Endothelial cell (in vitro differentiated cells): Measurements from ENCODE around the gene PTPRN2. TPM values are rescaled to one million over a fixed set of nuclear protein-coding genes. Genes with fewer than 3 reads are reported as not detected.

Experiments used
- DNase-seq: peaks from one replicate; pipeline ENCODE4 v3.0.0; 2021; ENCODE audit warnings: low spot score
- H3K27ac Mint-ChIP-seq: one replicate; pipeline ENCODE4 v1.8.0; 2021; ENCODE audit warnings: mixed read lengths, inconsistent platforms; ENCODE audit not compliant: unreplicated experiment
- H3K27me3 Mint-ChIP-seq: one replicate; pipeline ENCODE4 v1.8.0; 2021; ENCODE audit warnings: mild to moderate bottlenecking, moderate library complexity, mixed read lengths, inconsistent platforms; ENCODE audit not compliant: unreplicated experiment
- H3K36me3 Mint-ChIP-seq: one replicate; pipeline ENCODE4 v1.8.0; 2021; ENCODE audit warnings: mild to moderate bottlenecking, low read depth, mixed read lengths, inconsistent platforms; ENCODE audit not compliant: unreplicated experiment
- H3K4me1 Mint-ChIP-seq: one replicate; pipeline ENCODE4 v1.8.0; 2021; ENCODE audit warnings: mild to moderate bottlenecking, mixed read lengths, inconsistent platforms; ENCODE audit not compliant: unreplicated experiment
- H3K4me3 Mint-ChIP-seq: one replicate; pipeline ENCODE4 v1.8.0; 2021; ENCODE audit warnings: mild to moderate bottlenecking, mixed read lengths, inconsistent platforms; ENCODE audit not compliant: unreplicated experiment
- H3K9me3 Mint-ChIP-seq: one replicate; pipeline ENCODE4 v1.8.0; 2021; ENCODE audit warnings: mixed read lengths, inconsistent platforms; ENCODE audit not compliant: unreplicated experiment
- total RNA-seq: library from RNA; stranded (reverse); fragmentation: NEBNext Ultra II Directional; extraction: Animal tissue kit (Norgen Biotek cat#: 25700); gene quantifications from one replicate; pipeline ENCODE4 v1.2.1, GENCODE V29; 2021; ENCODE audit not compliant: unreplicated experiment
- TF ChIP-seq, protein P1 (sequence below): fragments of 200-600 bp; sonication (generic); IDR thresholded peaks from one replicate; pipeline ENCODE4 v1.5.0; 2021; ENCODE audit warnings: antibody characterized with exemption; ENCODE audit not compliant: unreplicated experiment

The PTPRN2 gene
- total RNA-seq, 1 donor from 2014 or later = 0.18 TPM

DNA sequence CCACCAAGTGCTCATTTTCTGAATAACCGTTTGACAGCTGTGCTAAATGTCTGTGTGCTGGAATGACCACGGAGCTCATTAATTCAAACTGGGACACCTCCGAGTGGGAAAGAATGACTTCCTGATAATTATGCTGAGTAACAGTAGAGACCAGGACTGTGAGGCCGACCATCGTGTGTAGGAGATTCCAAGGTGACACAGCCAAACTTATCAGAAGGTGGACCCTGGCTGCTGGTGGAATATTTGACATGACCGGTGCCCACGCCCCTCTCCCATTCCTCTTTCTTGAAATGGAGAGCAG is 400.0 kb downstream of the PTPRN2 start:
- peaks cover 46% of the 10 kb centered on the region for H3K9me3 Mint-ChIP-seq

DNA sequence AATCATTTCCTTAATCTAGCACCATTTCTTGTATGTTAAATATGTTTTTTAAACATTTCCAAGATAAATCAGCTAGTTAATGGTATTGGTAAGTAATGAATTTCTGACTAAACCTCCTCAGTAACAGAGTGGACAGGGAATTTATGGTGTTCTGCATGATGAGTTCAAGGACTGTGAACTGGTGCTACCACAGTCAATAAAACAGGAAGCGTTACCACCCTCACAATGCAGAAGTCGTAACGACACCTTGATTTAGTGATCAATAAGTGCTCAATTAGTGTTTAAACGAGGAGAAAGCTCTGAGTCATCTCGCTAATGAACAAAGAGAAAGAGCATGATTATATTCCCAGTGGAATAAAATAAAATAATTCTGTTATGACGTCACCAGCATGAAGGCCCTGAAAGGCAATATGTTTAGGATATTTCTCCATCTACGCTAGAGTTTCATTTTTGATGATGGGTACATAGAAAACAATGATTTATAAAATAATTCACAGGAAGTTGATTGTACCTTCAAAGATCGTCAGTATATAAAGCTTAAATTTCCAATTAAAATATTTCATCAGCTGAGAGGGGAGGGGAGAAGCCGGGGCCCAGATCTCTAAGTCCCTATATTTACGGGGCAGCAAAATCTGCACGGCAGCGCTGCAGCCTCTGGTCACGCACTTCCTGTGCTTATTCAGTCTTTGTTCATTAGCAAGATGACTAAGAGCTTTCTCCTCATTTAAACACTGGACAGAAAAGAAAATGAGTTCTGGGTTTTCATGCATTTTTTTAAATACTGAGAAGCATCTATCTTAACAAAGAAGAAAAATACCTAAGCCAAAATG is 400.5 kb downstream of the PTPRN2 start:
- Mint-ChIP-seq H3K27me3 (peaks cover 15% of the 10 kb centered on the region), H3K4me3 (no peak overlapping the region), H3K27ac (peak overlapping the region; percentile 61), H3K36me3 (peaks cover 30% of the 10 kb centered on the region), H3K4me1 (no peaks in the 10 kb centered on the region), H3K9me3 (peaks cover 47% of the 10 kb centered on the region)
- no peak for DNase-seq
- TF ChIP-seq, protein P1, sequence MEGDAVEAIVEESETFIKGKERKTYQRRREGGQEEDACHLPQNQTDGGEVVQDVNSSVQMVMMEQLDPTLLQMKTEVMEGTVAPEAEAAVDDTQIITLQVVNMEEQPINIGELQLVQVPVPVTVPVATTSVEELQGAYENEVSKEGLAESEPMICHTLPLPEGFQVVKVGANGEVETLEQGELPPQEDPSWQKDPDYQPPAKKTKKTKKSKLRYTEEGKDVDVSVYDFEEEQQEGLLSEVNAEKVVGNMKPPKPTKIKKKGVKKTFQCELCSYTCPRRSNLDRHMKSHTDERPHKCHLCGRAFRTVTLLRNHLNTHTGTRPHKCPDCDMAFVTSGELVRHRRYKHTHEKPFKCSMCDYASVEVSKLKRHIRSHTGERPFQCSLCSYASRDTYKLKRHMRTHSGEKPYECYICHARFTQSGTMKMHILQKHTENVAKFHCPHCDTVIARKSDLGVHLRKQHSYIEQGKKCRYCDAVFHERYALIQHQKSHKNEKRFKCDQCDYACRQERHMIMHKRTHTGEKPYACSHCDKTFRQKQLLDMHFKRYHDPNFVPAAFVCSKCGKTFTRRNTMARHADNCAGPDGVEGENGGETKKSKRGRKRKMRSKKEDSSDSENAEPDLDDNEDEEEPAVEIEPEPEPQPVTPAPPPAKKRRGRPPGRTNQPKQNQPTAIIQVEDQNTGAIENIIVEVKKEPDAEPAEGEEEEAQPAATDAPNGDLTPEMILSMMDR = no peak

More for the DNA sequence above, 400.0 kb downstream of the PTPRN2 start:
- Mint-ChIP-seq H3K27ac (peak overlapping the region; percentile 61), H3K27me3 (peaks cover 15% of the 10 kb centered on the region), H3K36me3 (peaks cover 26% of the 10 kb centered on the region), H3K4me1 (no peaks in the 10 kb centered on the region), H3K4me3 (no peak overlapping the region)
- no peak for DNase-seq
- TF ChIP-seq, protein P1 = no peak

DNA sequence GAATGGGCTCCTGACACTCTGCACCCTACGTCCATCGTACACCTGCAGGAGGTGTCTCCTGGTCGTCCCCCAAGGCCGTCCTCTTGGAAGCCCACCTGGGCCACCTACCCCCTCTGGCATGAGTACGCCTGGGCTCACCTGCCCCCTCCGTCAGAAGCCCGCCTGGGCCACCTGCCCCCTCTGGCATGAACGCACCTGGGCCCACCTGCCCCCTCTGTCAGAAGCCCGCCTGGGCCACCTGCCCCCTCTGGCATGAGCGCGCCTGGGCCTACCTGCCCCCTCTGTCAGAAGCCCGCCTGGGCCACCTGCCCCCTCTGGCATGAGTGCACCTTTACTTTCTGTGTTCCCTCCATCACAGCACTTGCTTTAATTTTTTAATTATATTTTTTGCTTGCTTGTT is 401.2 kb downstream of the PTPRN2 start:
- no peaks in the 10 kb centered on the region for H3K4me1 Mint-ChIP-seq
- no peak for DNase-seq
- no peak overlapping the region for H3K27ac Mint-ChIP-seq
- H3K27me3 Mint-ChIP-seq = peaks cover 14% of the 10 kb centered on the region
- TF ChIP-seq, protein P1 = no peak
- peaks cover 29% of the 10 kb centered on the region for H3K36me3 Mint-ChIP-seq
- peaks cover 48% of the 10 kb centered on the region for H3K9me3 Mint-ChIP-seq
- H3K4me3 Mint-ChIP-seq = no peak overlapping the region

DNA sequence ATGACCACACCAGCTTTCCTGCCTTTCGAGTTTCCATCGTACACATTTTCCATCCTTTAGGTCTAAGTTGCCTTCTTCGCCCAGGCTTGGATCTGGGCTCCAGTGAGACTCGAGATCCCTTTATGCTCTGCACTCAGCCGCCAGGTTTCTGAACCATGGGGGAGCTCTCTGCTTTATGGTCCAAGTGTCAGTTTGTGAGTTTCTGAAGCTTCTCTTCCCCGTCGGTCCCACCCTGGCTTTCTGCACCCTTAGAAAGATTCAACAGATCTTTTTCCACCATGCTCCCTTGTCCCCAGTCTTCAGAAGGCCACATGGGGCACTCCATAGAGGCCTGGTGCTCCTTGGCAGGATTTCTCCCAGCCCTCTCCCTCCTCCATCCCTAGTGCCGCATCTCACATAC is 402.0 kb downstream of the PTPRN2 start:
- Mint-ChIP-seq H3K36me3 (peaks cover 24% of the 10 kb centered on the region), H3K4me3 (no peak overlapping the region), H3K4me1 (no peaks in the 10 kb centered on the region), H3K27me3 (peaks cover 13% of the 10 kb centered on the region), H3K27ac (no peak overlapping the region), H3K9me3 (peaks cover 49% of the 10 kb centered on the region)
- TF ChIP-seq, protein P1 = no peak
- DNase-seq = no peak

DNA sequence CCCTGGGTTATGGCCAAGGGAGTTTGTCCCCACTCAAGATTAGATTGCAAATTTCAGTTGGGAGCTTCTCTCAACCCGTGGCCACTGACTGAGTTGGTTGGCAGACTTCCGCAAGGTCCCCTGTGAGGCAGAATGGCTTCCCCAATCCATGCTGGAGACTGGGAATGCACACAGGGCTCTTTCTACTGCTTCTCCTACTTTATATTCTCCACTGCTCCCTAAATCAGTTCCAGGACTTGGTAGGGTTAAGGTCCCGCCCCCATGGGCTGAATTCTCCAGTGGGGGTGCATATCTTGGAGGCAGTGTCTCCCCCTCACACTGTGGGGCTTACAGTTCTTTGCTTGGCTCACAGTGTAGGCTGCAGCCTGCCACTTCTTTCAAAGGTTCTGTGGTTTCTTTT is 404.2 kb downstream of the PTPRN2 start:
- TF ChIP-seq, protein P1 = no peak
- Mint-ChIP-seq H3K27me3 (peaks cover 8% of the 10 kb centered on the region), H3K27ac (no peak overlapping the region), H3K4me3 (no peak overlapping the region), H3K36me3 (peaks cover 24% of the 10 kb centered on the region), H3K4me1 (no peaks in the 10 kb centered on the region), H3K9me3 (peaks cover 62% of the 10 kb centered on the region)
- no peak for DNase-seq
